ENCODE data around the gene KRTAP2-3.

- TF ChIP-seq EZH2 (IDR thresholded peaks at IDR 0.05; ENCODE audit: borderline replicate concordance, low read length) (no peak), CTCF (IDR thresholded peaks at IDR 0.05; ENCODE audit: low read length) (no peak)
These were observed 44.0 kb upstream of the KRTAP2-3 start for GRCh38 chr17:41103896-41104295.
